GM19395 (cell line): ENCODE data around the gene NCKAP5.

Experiments
- ATAC-seq: cut with Tn5 transposase; IDR thresholded peaks from one replicate; pipeline ENCODE4 v1.9.1; 2021; ENCODE audit warnings: mild to moderate bottlenecking, moderate library complexity; ENCODE audit not compliant: unreplicated experiment

Gene NCKAP5

GRCh38 chr2:133130548-133131246 lies 437.6 kb downstream of the NCKAP5 start:
- no peak for ATAC-seq

GRCh38 chr2:133124446-133124845 lies 443.8 kb downstream of the NCKAP5 start:
- no peak for ATAC-seq

GRCh38 chr2:133123904-133124303 lies 444.4 kb downstream of the NCKAP5 start:
- no peak for ATAC-seq

- ATAC-seq, result no peak
Measured at GRCh38 chr2:133123393-133123792, 444.9 kb downstream of the NCKAP5 start.

GRCh38 chr2:133122529-133122928 lies 445.7 kb downstream of the NCKAP5 start:
- ATAC-seq, result no peak

- ATAC-seq, result no peak
Measured at GRCh38 chr2:133120310-133120709, 448.0 kb downstream of the NCKAP5 start.

- no peak for ATAC-seq
Measured at GRCh38 chr2:133110201-133110600, 458.1 kb downstream of the NCKAP5 start.

GRCh38 chr2:133109772-133110171 lies 458.5 kb downstream of the NCKAP5 start:
- ATAC-seq, result no peak

- ATAC-seq, result no peak
Measured at GRCh38 chr2:133107058-133107815, 461.0 kb downstream of the NCKAP5 start.

- no peak for ATAC-seq
Measured at GRCh38 chr2:133104871-133105270, 463.4 kb downstream of the NCKAP5 start.

GRCh38 chr2:133098787-133099186 lies 469.5 kb downstream of the NCKAP5 start:
- no peak for ATAC-seq

GRCh38 chr2:133097666-133098065 lies 470.6 kb downstream of the NCKAP5 start:
- ATAC-seq, result no peak

- ATAC-seq, result no peak
Measured at GRCh38 chr2:133092571-133092970, 475.7 kb downstream of the NCKAP5 start.

- no peak for ATAC-seq
Measured at GRCh38 chr2:133090358-133090757, 477.9 kb downstream of the NCKAP5 start.

GRCh38 chr2:133086176-133086575 lies 482.1 kb downstream of the NCKAP5 start:
- no peak for ATAC-seq

- no peak for ATAC-seq
Measured at GRCh38 chr2:133085646-133086045, 482.6 kb downstream of the NCKAP5 start.

GRCh38 chr2:133082034-133082433 lies 486.2 kb downstream of the NCKAP5 start:
- no peak for ATAC-seq

- ATAC-seq, result no peak
Measured at GRCh38 chr2:133080822-133081221, 487.4 kb downstream of the NCKAP5 start.

- ATAC-seq, result no peak
Measured at GRCh38 chr2:133078667-133079411, 489.4 kb downstream of the NCKAP5 start.

GRCh38 chr2:133077269-133077822 lies 490.9 kb downstream of the NCKAP5 start:
- ATAC-seq, result no peak
